Ectodermal cell (in vitro differentiated cells): ENCODE data around the gene LETM1.

Experiments
- H3K27ac ChIP-seq: 2 replicates; pipeline ENCODE4 v1.7.0; 2013; ENCODE audit warnings: mild to moderate bottlenecking, low read depth, low read length; ENCODE audit not compliant: insufficient read depth, poor library complexity, severe bottlenecking
- H3K27me3 ChIP-seq: 2 replicates; pipeline ENCODE4 v1.7.0; 2013; ENCODE audit warnings: mild to moderate bottlenecking, low read length; ENCODE audit not compliant: insufficient read depth, control insufficient read depth, poor library complexity, severe bottlenecking
- H3K36me3 ChIP-seq: one replicate; pipeline ENCODE4 v1.7.0; 2013; ENCODE audit warnings: low read length; ENCODE audit not compliant: control insufficient read depth, insufficient read depth
- H3K4me1 ChIP-seq: one replicate; pipeline ENCODE4 v1.7.0; 2013; ENCODE audit warnings: low read length; ENCODE audit not compliant: control insufficient read depth, insufficient read depth
- H3K4me3 ChIP-seq: 2 replicates; pipeline ENCODE4 v1.7.0; 2013; ENCODE audit warnings: low read depth, low read length, control low read depth; ENCODE audit not compliant: insufficient read depth
- H3K9me3 ChIP-seq: 2 replicates; pipeline ENCODE4 v1.7.0; 2013; ENCODE audit warnings: mild to moderate bottlenecking, low read length, moderate library complexity; ENCODE audit not compliant: control insufficient read depth
- WGBS, 2 experiments: methylation state at CpG; one replicate each; pipeline ENCODE4 v1.1.7; 2013; ENCODE audit warnings: missing lambda C conversion rate in 2 of 2; 5-methylcytosine and 5-hydroxymethylcytosine counted together

The LETM1 gene

GRCh38 chr4:1777822-1778641 lies 77.9 kb downstream of the LETM1 start:
- WGBS, 2 experiments, result 6 to 8% methylated on average over 27 of the region's 27 CpGs
- no peaks in the 10 kb centered on the region for H3K9me3 ChIP-seq
- H3K27me3 ChIP-seq, result no peaks in the 10 kb centered on the region
- peak overlapping the region; percentile 80 for H3K27ac ChIP-seq
- no peak overlapping the region for H3K4me3 ChIP-seq
- H3K4me1 ChIP-seq, result peaks cover 66% of the 10 kb centered on the region
- no peaks in the 10 kb centered on the region for H3K36me3 ChIP-seq

- Histone ChIP-seq H3K4me3 (no peak overlapping the region), H3K27ac (peak overlapping the region; percentile 33), H3K27me3 (no peaks in the 10 kb centered on the region), H3K4me1 (peaks cover 80% of the 10 kb centered on the region), H3K9me3 (no peaks in the 10 kb centered on the region), H3K36me3 (no peaks in the 10 kb centered on the region)
- 89 to 91% methylated on average over 24 of the region's 24 CpGs for WGBS, 2 experiments
Observed at GRCh38 chr4:1776521-1777161, 79.3 kb downstream of the LETM1 start.

- no peak overlapping the region for H3K4me3 ChIP-seq
- H3K9me3 ChIP-seq, result no peaks in the 10 kb centered on the region
- H3K4me1 ChIP-seq, result peaks cover 87% of the 10 kb centered on the region
- 80% methylated on average over 23 of the region's 23 CpGs for WGBS, 2 experiments
- no peak overlapping the region for H3K27ac ChIP-seq
- no peaks in the 10 kb centered on the region for H3K27me3 ChIP-seq
- no peaks in the 10 kb centered on the region for H3K36me3 ChIP-seq
Observed at GRCh38 chr4:1775731-1776500, 80.0 kb downstream of the LETM1 start.

GRCh38 chr4:1773754-1774153 lies 82.2 kb downstream of the LETM1 start:
- 88 to 89% methylated on average over 10 of the region's 10 CpGs for WGBS, 2 experiments
- Histone ChIP-seq H3K27ac (no peak overlapping the region), H3K27me3 (peaks cover 5% of the 10 kb centered on the region), H3K9me3 (no peaks in the 10 kb centered on the region), H3K4me3 (no peak overlapping the region), H3K36me3 (no peaks in the 10 kb centered on the region), H3K4me1 (peaks cover 92% of the 10 kb centered on the region)

GRCh38 chr4:1772853-1773538 lies 83.0 kb downstream of the LETM1 start:
- 90 to 91% methylated on average over 30 of the region's 30 CpGs for WGBS, 2 experiments
- Histone ChIP-seq H3K9me3 (no peaks in the 10 kb centered on the region), H3K36me3 (no peaks in the 10 kb centered on the region), H3K4me1 (peaks cover 94% of the 10 kb centered on the region), H3K4me3 (no peak overlapping the region), H3K27me3 (peaks cover 8% of the 10 kb centered on the region), H3K27ac (no peak overlapping the region)

GRCh38 chr4:1771555-1772305 lies 84.2 kb downstream of the LETM1 start:
- 81 to 84% methylated on average over 28 of the region's 28 CpGs for WGBS, 2 experiments
- H3K9me3 ChIP-seq, result no peaks in the 10 kb centered on the region
- no peak overlapping the region for H3K4me3 ChIP-seq
- no peaks in the 10 kb centered on the region for H3K36me3 ChIP-seq
- H3K4me1 ChIP-seq, result peaks cover 84% of the 10 kb centered on the region
- H3K27ac ChIP-seq, result no peak overlapping the region
- peaks cover 8% of the 10 kb centered on the region for H3K27me3 ChIP-seq

GRCh38 chr4:1770791-1771231 lies 85.1 kb downstream of the LETM1 start:
- no peaks in the 10 kb centered on the region for H3K36me3 ChIP-seq
- peaks cover 84% of the 10 kb centered on the region for H3K4me1 ChIP-seq
- H3K9me3 ChIP-seq, result no peaks in the 10 kb centered on the region
- no peak overlapping the region for H3K27ac ChIP-seq
- H3K4me3 ChIP-seq, result no peak overlapping the region
- H3K27me3 ChIP-seq, result peaks cover 8% of the 10 kb centered on the region
- WGBS, 2 experiments, result 86 to 90% methylated on average over 11 of the region's 11 CpGs

- 66 to 74% methylated on average over 33 of the region's 33 CpGs for WGBS, 2 experiments
- no peak overlapping the region for H3K27ac ChIP-seq
- peaks cover 8% of the 10 kb centered on the region for H3K27me3 ChIP-seq
- H3K36me3 ChIP-seq, result no peaks in the 10 kb centered on the region
- no peak overlapping the region for H3K4me3 ChIP-seq
- no peaks in the 10 kb centered on the region for H3K9me3 ChIP-seq
- peaks cover 84% of the 10 kb centered on the region for H3K4me1 ChIP-seq
Observed at GRCh38 chr4:1770245-1770644, 85.7 kb downstream of the LETM1 start.

GRCh38 chr4:1769692-1770091 lies 86.3 kb downstream of the LETM1 start:
- H3K4me1 ChIP-seq, result peaks cover 82% of the 10 kb centered on the region
- H3K9me3 ChIP-seq, result no peaks in the 10 kb centered on the region
- 93 to 96% methylated on average over 6 of the region's 6 CpGs for WGBS, 2 experiments
- H3K4me3 ChIP-seq, result no peak overlapping the region
- peaks cover 8% of the 10 kb centered on the region for H3K27me3 ChIP-seq
- no peaks in the 10 kb centered on the region for H3K36me3 ChIP-seq
- H3K27ac ChIP-seq, result no peak overlapping the region
